Fibroblast of skin of right biceps (primary cell): ENCODE results near the gene ARHGAP33.
"Not testable (repeated sequence)": the region's sequence is repeated elsewhere in the genome, so short reads cannot be mapped to it uniquely, and the experiment has no call there.

ENCODE experiments used
- DNase-seq: peaks from one replicate; pipeline ENCODE4 v3.0.0-alpha.2; 2013

ARHGAP33 gene

DNA sequence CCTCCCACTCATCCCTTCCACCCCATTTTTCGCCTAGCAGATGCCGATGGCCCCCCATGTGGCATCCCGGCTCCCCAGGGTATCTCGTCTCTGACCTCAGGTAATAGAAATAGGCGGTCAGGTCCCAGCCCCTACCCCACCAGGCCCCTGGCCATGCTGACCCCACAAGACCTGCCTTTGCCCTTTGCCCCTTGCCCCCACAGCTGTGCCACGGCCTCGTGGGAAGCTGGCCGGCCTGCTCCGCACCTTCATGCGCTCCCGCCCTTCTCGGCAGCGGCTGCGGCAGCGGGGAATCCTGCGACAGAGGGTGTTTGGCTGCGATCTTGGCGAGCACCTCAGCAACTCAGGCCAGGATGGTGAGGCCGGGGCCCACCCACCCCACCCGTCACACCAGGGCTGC is 5.4 kb downstream of the ARHGAP33 start:
- DNase-seq = no peak

DNA sequence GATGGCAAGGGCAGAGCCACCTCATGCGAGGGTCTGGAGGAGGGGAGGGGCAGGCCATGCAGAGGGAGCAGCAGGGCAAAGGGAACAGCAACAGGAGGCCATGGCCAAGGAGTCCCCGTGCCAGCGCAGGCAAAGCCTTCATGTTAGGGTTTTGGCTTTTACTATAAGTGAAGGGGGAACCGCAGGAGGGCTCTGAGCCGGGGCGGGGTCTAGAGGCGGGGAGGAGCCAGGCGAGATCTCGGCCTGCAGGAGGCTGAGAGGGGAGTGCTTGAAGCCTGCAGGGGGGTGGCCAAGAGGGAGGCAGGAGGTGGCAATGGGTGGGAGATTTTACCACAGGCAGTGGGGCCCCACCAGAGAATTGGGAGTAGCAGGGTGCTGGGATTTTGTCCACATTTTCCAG is 6.3 kb downstream of the ARHGAP33 start:
- DNase-seq = no peak

DNA sequence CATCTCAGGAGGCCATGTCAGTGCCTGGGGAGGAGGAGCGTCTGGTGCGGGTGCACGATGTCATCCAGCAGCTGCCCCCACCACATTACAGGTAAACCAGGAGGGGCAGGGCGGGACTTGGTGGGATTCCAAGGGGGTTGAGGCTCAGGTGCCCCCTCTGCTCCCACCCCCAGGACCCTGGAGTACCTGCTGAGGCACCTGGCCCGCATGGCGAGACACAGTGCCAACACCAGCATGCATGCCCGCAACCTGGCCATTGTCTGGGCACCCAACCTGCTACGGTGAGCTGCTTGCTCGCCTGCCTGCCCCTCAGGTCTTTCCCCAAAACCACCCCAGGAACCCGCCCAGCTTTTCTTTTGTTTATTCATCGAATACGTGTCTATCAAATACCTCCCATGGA is 7.2 kb downstream of the ARHGAP33 start:
- DNase-seq = no peak

DNA sequence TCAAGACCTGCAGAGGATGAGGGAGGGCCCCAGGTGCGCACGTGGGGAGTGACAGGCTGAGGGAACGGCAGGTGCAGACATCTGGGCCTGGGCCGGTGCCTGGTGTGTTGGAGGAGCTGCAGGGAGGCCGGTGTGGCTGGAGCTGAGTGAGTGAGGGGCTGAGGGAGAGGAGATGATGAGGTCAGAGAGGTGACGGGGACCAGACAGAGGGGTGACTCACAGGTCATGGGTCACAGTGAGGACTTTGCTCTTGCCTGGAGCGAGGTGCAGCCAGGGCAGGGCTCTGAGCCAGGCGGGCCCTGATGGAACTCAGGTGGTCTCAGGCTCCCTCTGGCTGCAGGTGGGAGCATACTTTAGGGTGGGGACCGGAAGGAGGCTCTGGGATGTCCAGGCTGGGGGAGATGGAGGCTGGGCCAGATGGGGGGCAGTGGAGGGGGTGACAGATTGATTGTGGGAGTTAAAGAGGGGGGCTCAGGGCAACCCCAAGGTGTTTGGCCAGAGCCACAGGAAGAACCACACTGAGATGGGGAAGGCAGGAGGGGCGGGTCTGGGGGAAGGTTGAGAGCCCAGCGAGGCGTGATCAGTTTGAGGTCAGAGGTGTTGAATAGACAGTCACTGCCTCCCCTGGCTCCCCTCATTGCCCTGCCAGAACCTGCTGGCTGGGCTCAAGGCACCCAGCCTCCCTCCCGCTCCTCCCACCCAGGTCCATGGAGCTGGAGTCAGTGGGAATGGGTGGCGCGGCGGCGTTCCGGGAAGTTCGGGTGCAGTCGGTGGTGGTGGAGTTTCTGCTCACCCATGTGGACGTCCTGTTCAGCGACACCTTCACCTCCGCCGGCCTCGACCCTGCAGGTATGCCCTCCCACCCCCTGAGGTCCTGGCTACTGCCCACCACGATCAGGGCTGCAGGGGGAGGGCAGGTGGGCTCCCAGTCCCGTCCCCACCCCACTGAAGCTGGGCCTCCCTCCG is 8.4 kb downstream of the ARHGAP33 start:
- DNase-seq = no peak

DNA sequence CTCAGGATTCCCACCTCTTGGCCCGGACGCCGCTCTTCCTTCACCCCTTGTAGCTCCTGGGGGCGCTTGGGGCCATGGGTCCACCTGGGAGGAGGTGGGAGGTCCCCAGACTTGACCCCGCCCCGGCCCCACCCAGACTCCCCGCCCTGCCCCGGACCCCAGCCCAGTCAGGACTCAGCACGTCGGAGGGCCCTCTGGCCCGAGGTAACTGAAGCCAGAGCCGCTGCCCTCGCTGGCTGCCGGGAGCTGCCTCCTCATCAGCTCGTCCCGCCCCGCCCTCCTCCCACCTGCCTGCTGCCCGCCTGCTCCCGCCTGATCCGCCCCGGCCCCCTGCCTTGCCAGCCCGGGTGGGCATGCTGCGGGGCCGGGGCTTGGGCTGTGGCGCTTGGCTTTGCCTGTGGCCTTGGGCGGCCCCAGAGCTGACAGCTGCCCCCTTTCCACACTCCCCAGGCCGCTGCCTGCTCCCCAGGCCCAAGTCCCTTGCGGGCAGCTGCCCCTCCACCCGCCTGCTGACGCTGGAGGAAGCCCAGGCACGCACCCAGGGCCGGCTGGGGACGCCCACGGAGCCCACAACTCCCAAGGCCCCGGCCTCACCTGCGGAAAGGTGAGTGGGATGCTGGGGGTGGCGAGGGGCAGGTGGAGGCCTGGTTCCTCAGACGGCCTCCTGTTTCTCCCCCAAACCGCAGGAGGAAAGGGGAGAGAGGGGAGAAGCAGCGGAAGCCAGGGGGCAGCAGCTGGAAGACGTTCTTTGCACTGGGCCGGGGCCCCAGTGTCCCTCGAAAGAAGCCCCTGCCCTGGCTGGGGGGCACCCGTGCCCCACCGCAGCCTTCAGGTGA is 9.4 kb downstream of the ARHGAP33 start:
- DNase-seq = no peak

DNA sequence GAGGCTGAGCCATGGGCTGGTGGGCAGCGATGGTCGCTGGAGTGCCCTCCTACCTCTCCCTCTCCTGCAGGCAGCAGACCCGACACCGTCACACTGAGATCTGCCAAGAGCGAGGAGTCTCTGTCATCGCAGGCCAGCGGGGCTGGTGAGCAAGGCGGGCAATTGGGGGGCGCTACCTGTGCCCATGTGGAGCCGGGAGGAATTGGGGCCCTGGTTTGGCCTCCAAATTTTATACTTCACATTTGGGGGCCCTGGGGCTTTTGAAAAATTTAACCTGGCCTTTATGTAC is 9.9 kb downstream of the ARHGAP33 start:
- no peak for DNase-seq

DNA sequence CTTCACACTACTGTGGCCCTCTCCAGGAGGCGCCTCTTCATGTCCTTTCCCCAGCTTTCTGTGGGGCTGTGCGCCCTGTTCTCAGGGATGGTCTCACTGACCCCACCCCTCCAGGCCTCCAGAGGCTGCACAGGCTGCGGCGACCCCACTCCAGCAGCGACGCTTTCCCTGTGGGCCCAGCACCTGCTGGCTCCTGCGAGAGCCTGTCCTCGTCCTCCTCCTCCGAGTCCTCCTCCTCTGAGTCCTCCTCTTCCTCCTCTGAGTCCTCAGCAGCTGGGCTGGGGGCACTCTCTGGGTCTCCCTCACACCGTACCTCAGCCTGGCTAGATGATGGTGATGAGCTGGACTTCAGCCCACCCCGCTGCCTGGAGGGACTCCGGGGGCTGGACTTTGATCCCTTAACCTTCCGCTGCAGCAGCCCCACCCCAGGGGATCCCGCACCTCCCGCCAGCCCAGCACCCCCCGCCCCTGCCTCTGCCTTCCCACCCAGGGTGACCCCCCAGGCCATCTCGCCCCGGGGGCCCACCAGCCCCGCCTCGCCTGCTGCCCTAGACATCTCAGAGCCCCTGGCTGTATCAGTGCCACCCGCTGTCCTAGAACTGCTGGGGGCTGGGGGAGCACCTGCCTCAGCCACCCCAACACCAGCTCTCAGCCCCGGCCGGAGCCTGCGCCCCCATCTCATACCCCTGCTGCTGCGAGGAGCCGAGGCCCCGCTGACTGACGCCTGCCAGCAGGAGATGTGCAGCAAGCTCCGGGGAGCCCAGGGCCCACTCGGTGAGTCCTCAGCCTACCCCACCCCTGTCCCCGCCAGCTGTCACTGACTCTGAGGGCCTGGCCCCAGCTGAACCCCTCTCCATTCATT is 11.2 kb downstream of the ARHGAP33 start:
- no peak for DNase-seq

DNA sequence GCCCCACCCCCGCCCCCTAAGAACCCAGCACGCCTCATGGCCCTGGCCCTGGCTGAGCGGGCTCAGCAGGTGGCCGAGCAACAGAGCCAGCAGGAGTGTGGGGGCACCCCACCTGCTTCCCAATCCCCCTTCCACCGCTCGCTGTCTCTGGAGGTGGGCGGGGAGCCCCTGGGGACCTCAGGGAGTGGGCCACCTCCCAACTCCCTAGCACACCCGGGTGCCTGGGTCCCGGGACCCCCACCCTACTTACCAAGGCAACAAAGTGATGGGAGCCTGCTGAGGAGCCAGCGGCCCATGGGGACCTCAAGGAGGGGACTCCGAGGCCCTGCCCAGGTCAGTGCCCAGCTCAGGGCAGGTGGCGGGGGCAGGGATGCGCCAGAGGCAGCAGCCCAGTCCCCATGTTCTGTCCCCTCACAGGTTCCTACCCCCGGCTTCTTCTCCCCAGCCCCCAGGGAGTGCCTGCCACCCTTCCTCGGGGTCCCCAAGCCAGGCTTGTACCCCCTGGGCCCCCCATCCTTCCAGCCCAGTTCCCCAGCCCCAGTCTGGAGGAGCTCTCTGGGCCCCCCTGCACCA is 11.9 kb downstream of the ARHGAP33 start:
- DNase-seq = no peak

DNA sequence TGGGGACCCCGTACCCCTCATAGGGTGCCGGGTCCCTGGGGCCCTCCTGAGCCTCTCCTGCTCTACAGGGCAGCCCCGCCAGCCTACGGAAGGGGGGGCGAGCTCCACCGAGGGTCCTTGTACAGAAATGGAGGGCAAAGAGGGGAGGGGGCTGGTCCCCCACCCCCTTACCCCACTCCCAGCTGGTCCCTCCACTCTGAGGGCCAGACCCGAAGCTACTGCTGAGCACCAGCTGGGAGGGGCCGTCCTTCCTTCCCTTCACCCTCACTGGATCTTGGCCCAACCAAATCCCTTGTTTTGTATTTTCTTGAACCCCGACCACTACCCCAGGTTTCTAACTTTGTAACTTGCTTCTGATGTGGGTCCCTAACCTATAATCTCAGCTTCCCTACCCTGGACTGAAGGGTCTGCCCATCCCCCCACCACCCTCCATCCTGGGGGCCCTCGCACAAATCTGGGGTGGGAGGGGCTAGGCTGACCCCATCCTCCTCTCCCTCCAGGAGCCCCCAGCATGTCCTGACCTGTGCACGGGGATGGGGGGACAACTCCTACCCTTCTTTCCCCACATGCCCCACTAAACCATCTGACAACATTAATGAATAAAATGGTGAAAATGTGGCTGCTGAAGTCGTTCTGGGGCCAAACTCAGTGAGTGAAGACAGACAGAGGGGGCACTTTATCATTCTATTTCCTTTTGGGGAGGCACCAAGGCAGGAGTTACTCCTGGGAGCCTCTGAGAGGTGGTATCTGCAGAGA is 13.0 kb downstream of the ARHGAP33 start:
- no peak for DNase-seq

DNA sequence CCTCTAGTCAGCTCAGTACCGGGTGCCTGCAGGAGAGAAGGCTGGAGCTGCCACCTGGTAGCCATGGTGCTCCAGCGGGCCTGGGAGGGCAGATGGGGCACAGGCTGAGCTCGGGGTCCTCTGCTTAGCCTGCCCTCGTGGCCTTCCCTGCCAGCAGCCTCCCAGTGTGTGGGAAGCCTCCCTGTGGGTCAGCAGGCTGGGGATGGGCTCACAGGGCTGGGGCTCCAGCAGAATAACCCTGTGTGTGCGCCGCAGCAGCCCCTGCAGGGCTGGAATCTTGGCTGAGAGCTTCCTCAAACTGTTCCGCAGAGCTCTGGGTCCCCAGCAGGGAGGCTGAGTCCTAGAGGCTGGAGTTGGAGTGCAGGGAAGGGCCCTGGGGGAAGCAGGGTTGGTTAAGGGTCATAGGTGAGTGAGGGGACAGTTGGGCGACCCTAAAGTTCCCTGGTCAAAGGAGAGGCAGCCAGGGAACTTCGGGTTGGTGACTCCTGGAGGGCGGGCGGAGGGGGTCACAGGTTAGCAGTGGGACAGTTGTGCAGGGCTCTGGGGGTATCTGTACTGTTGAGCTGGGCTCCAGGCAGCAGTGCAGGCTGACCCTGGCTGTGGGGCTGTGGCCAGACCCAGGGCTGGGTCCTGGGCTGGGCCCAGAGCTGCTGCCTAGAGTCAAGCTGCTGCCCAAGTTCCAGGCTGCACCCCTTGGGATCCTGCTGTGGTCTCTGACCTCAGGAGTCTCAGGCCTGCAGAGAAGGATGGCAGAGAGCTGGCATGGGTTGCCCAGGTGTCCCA is 14.0 kb downstream of the ARHGAP33 start:
- DNase-seq = no peak

DNA sequence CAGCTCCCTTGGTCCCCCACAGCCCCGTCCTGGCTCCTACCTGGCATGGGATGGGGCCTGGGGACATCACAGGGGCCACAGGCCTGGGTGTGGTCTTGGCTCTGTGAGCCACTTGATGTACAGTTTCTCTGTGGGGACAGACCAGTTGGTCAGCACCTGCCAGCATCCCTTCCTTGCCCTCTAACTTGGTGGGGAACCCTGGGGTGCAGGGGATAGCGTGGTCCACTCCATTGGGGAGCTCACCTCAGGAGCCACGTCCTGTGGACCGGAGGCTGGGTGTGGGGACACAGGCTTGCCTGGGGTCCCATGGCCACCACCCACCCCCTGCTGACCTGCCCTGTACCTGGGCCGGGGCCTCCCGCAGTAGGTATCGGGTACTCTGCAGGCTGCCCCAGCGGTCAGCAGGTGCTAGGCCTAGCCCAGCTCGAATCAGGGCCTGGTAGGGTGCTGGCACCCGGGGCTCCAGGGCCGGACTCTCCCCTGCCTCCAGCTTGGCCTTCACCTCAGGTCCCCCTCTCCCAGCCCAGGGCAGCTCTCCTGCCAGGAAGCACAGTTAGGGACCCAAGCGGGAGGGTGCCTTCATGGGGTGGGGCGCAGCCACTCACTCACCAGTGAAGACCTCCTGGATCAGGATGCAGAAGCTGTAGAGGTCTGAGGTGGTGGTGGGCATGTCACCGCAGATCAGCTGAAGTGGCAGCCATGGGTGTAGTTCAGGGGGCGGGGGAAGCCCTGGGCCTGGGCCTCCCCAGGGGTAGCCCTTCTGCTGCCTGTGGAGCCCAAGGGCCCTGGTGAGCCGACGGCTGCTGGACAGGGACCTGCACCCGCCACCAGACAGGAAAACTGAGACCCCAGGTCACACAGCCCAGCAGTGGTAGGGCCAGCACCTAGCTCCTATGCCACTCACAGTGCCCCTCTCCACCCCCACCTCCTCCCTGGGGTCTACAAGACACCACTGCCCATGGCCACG is 14.9 kb downstream of the ARHGAP33 start:
- no peak for DNase-seq

DNA sequence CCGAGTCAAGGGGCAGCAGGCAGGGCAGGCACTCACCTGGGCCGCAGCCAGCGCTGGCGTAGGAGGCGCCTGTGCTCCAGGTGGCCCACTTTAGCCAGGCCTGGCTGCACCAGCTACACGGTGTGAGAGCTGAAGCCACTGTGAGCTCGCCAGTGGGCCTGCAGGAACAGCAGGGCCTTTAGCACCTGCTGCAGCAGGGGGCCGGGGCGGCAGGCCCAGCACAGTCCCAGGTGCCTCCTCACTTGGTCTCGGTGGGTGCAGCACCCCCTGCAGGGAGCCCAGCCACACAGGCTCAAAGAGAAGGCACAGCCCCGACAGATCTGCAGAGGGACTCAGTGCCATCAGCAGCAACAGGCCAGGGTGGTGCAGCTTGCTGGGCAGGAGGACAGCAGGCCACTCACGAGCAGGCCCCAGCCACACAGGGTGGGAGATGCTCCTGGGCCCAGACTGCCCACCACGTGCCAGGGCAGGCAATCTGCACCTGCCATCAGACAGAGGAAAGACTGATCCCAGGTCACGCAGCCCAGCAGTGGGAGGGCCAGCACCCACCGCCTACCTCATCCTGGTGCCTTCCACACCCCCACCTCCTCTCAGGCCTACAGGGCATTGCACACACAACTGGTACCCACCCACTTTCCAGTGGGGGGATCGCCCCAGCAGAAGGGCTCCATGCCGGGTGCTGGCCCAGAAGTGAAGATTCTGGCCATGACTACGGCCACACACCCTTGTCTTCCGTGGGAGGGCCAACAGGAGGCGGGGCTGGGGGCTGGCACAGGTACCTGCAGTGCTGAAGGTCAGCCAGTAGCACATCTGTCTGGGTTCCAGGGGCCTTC is 15.8 kb downstream of the ARHGAP33 start:
- no peak for DNase-seq

DNA sequence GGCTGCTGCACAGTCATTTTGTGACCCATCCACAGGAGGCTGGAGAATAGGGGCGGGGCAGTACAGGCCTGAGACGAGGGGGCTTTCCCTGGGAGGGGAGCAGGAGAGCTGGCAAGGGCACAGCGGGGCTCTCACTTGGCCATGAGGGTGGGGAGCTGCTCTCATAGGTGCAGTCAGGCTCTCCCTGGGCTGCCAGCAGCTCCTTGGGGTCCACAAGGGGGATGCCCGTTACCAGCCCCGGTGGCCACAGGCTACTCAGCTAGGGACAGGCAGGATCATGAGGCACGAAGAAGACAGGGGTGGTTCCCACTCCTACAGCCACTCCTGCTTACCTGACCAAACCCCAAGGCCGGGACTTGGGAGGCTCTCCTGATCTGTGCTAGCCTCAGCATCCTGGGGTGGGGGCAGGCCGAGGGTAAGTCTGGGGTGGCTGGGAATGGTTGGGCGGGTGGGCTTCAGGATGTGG is 16.5 kb downstream of the ARHGAP33 start:
- no peak for DNase-seq

DNA sequence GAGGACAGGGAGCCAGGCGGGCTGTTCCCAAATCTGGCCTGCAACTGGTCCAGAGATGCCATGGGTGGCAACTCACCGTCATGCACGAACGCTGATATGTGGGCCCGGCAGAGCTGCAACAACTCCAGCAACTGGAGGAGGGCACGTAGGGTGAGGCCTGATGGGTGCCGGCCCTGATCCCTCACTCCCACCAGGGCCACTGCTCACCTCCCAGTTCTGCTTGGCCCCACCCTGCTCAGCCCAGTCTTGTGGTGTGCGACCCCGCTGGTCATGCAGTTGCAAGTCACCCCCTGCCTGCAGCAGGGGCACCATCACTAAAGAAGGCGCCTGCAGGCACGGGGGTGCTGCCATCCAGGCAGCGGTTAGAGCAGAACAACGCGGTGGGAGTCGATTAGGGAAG is 16.9 kb downstream of the ARHGAP33 start:
- DNase-seq = no peak

DNA sequence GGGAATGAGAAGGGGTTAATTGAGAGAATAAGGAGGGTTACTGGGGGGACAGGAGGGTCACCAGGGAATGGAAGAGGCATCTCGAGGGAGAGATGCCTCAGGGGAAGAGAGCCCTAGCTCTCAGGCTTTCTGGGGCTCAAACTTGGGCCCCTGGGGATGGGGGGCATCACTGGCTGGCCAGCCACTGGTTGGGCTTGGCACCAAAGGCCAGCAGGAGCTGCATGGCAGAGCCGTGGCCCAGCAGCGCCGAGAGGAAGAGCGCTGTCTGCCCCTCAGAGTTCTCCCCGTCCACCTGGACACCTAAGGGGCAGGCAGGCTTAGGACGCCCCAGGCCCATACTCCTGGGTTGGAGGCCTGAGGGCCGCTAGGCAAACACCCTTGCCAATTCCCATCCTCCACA is 17.5 kb downstream of the ARHGAP33 start:
- no peak for DNase-seq

DNA sequence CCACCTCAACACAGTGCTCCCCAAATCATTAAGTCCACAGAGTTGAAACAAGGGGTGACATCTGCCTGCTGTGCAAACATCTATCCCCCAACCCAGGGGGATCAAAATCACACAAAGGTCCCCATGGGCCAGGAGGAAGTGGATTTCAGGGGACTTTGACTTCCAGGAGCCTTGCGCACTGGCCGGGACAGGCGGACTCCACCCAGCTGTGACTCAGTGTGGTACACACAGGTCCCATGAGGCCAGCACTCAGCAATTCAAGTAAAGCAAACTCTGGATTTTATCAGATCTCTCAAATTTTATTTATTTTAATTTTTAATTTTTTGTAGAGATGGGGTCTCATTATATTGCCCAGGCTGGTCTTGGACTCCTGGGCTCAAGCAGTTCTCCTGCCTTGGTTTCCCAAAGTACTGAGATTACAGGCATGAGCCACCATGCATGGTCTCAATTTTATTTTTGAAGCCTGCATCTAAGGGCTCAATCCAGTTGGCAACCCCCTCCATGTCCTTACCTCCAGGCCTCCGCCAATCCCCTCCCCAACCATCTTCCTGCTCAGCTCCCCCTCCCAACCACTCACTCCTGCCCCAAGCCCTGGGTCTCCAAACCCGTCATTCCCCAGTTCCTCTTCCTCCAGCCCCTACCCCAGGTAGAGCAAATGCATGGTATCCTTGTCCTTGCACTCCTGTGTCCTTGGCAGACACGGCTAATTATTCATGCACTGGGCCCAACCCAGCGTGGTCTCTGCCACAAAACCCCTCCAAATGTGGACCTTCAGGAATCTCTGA is 18.2 kb downstream of the ARHGAP33 start:
- no peak for DNase-seq

DNA sequence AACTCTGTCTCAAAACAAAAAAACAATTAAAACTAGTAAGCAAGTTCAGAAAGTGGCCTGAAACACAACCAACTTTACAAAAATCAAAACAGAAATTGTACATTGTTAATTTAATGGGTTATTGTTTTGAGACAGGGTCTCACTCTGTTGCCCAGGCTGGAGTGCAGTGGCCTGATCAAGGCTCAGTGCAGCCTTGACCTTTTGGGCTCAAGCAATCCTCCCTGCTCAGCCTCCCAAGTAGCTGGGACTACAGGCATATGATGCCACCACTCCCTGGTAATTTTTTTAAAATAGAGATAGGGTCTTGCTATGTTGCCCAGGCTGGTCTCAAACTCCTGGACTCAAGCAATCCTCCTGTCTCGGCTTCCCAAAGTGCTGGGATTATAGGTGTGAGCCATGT is 20.2 kb downstream of the ARHGAP33 start:
- DNase-seq = not testable (repeated sequence)
